CD14-positive monocyte (primary cell): ENCODE measurements around the gene MAPK4. TPM values are rescaled to one million over a fixed set of nuclear protein-coding genes. Genes with fewer than 3 reads are reported as not detected.

Experiments
- DNase-seq, 3 donors: peaks; one replicate each; pipeline ENCODE4 v3.0.0-alpha.2; 2011 to 2022
- H2AFZ ChIP-seq: 2 replicates; pipeline ENCODE4 v1.6.0; 2012; ENCODE audit warnings: mild to moderate bottlenecking, low read depth, low read length, inconsistent platforms; ENCODE audit not compliant: insufficient read depth, poor library complexity, severe bottlenecking
- H3K27ac ChIP-seq, 2 donors: 1 replicate in 1 of 2; 2 replicates in 1 of 2; pipeline ENCODE4 v1.5.1; 2012 to 2013; ENCODE audit warnings: low read length in 2 of 2, control low read depth in 1 of 2, inconsistent platforms in 1 of 2, low read depth in 1 of 2, mild to moderate bottlenecking in 1 of 2
- H3K27me3 ChIP-seq, 2 donors: one replicate each; pipeline versions ENCODE4 v1.6.0 to v1.6.1; 2011 to 2013; ENCODE audit warnings: low read length in 2 of 2; ENCODE audit not compliant: control insufficient read depth in 2 of 2, insufficient read depth in 2 of 2
- H3K36me3 ChIP-seq, 2 donors: replicated peaks in 1 of 2; 1 replicate in 1 of 2; 2 replicates in 1 of 2; pipeline versions ENCODE4 v1.5.1 to v1.6.1; 2012 to 2013; ENCODE audit warnings: low read length in 2 of 2, control low read depth in 1 of 2, inconsistent platforms in 1 of 2, mild to moderate bottlenecking in 1 of 2; ENCODE audit not compliant: insufficient read depth in 2 of 2, control insufficient read depth in 1 of 2
- H3K4me1 ChIP-seq, 2 donors: 1 replicate in 1 of 2; 2 replicates in 1 of 2; pipeline versions ENCODE4 v1.5.1 to v1.6.1; 2012 to 2013; ENCODE audit warnings: low read length in 2 of 2, control low read depth in 1 of 2, inconsistent platforms in 1 of 2, mild to moderate bottlenecking in 1 of 2, moderate library complexity in 1 of 2; ENCODE audit not compliant: insufficient read depth in 2 of 2, control insufficient read depth in 1 of 2
- H3K4me2 ChIP-seq: replicated peaks from 2 replicates; pipeline ENCODE3; 2012; ENCODE audit warnings: low read length, moderate library complexity, mild to moderate bottlenecking; ENCODE audit not compliant: poor library complexity, severe bottlenecking; ENCODE audit errors: extremely low read depth
- H3K4me3 ChIP-seq, 3 experiments: fragments of 200-600 bp in 1 of 3; sonication (generic) in 1 of 3; replicated peaks in 1 of 3; 1 replicate in 2 of 3; 2 replicates in 1 of 3; pipeline ENCODE4 v1.5.1; 2011 to 2013; ENCODE audit warnings: low read length in 3 of 3, mild to moderate bottlenecking in 3 of 3, control low read depth in 2 of 3, low read depth in 2 of 3, inconsistent platforms in 1 of 3, moderate library complexity in 1 of 3
- H3K79me2 ChIP-seq: 2 replicates; pipeline ENCODE4 v1.6.0; 2012; ENCODE audit warnings: mild to moderate bottlenecking, control low read depth, inconsistent platforms, low read length, moderate library complexity; ENCODE audit not compliant: insufficient read depth
- H3K9ac ChIP-seq: 2 replicates; pipeline ENCODE4 v1.6.0; 2017; ENCODE audit warnings: low read length, mild to moderate bottlenecking; ENCODE audit not compliant: insufficient read depth, poor library complexity, severe bottlenecking
- H3K9me3 ChIP-seq, 2 donors: replicated peaks in 1 of 2; 1 replicate in 1 of 2; 2 replicates in 1 of 2; pipeline versions ENCODE4 v1.5.1 to v1.6.1; 2012 to 2013; ENCODE audit warnings: low read length in 2 of 2, control low read depth in 1 of 2; ENCODE audit not compliant: control insufficient read depth in 1 of 2, insufficient read depth in 1 of 2
- H4K20me1 ChIP-seq: 2 replicates; pipeline ENCODE4 v1.6.0; 2012; ENCODE audit warnings: mild to moderate bottlenecking, low read length, control low read depth, moderate library complexity; ENCODE audit not compliant: insufficient read depth
- H3K27ac Mint-ChIP-seq, 7 donors: one replicate each; pipeline ENCODE4 v1.8.0; 2020; ENCODE audit warnings: mild to moderate bottlenecking in 7 of 7, mixed read lengths in 7 of 7, moderate library complexity in 6 of 7, inconsistent platforms in 2 of 7
- H3K27me3 Mint-ChIP-seq, 3 donors: one replicate each; pipeline ENCODE4 v1.8.0; 2021 to 2022; ENCODE audit warnings: low read depth in 3 of 3, mild to moderate bottlenecking in 3 of 3, mixed read lengths in 3 of 3, moderate library complexity in 3 of 3, inconsistent platforms in 1 of 3
- H3K36me3 Mint-ChIP-seq, 2 donors: one replicate each; pipeline ENCODE4 v1.8.0; 2020; ENCODE audit warnings: mixed read lengths in 2 of 2, inconsistent platforms in 1 of 2, mild to moderate bottlenecking in 1 of 2
- H3K4me1 Mint-ChIP-seq: one replicate; pipeline ENCODE4 v1.8.0; 2020; ENCODE audit warnings: mild to moderate bottlenecking, mixed read lengths
- H3K4me3 Mint-ChIP-seq, 2 donors: one replicate each; pipeline ENCODE4 v1.8.0; 2020; ENCODE audit warnings: mild to moderate bottlenecking in 2 of 2, mixed read lengths in 2 of 2, moderate library complexity in 1 of 2
- H3K9me3 Mint-ChIP-seq, 7 donors: one replicate each; pipeline ENCODE4 v1.8.0; 2020 to 2022; ENCODE audit warnings: mixed read lengths in 7 of 7, mild to moderate bottlenecking in 6 of 7, moderate library complexity in 6 of 7, inconsistent platforms in 2 of 7
- CTCF ChIP-seq: fragments of 200-600 bp; IDR thresholded peaks from one replicate; pipeline ENCODE4 v1.8.0; 2022; ENCODE audit warnings: antibody characterized with exemption, mild to moderate bottlenecking
- WGBS: methylation state at CpG from one replicate; pipeline ENCODE4 v1.1.5; 2013; ENCODE audit warnings: missing lambda C conversion rate; ENCODE audit not compliant: insufficient coverage; 5-methylcytosine and 5-hydroxymethylcytosine counted together
- intact Hi-C, 2 donors: fragments of 100-400 bp; cut with micrococcal nuclease; formaldehyde crosslinking; loops; one replicate each; pipeline versions ENCODE4 v1.15.0 to v1.15.1; 2023
- polyA plus RNA-seq, 3 donors: library from polyadenylated mRNA; depleted of rRNA in 1 of 3; unstranded in 2 of 3; stranded (reverse) in 1 of 3; fragments of 300-500 nt in 2 of 3; fragments of >200 nt in 1 of 3; fragmentation: Illumina TruSeq in 2 of 3; gene quantifications; 1 replicate in 2 of 3; 2 replicates in 1 of 3; pipeline ENCODE4 v1.2.3, GENCODE V29; 2012 to 2021

MAPK4 gene
- polyA plus RNA-seq, 3 donors: not detected

GRCh38 chr18:50624981-50625380, 65.1 kb downstream of the MAPK4 start:
- Histone ChIP-seq H2AFZ (no peak overlapping the region), H3K27me3 (no peaks in the 10 kb centered on the region), H3K4me2 (no peak overlapping the region), H3K36me3 (no peaks in the 10 kb centered on the region), H3K27ac (no peak overlapping the region), H3K4me1 (no peaks in the 10 kb centered on the region), H4K20me1 (no peaks in the 10 kb centered on the region), H3K9me3 (no peaks in the 10 kb centered on the region), H3K4me3 (no peak overlapping the region), H3K79me2 (no peaks in the 10 kb centered on the region), H3K9ac (no peak overlapping the region)
- H3K27ac Mint-ChIP-seq: no peak overlapping the region
- TF ChIP-seq CTCF: no peak
- no peaks in the 10 kb centered on the region for H3K4me1 Mint-ChIP-seq
- no peaks in the 10 kb centered on the region for H3K36me3 Mint-ChIP-seq
- peaks cover 0 to 5% (median 3%) of the 10 kb centered on the region in 7 donors for H3K9me3 Mint-ChIP-seq
- 90% methylated on average over 2 of the region's 3 CpGs for WGBS
- intact Hi-C loops: no loop called here
- no peak overlapping the region for H3K4me3 Mint-ChIP-seq
- DNase-seq: no peak
- H3K27me3 Mint-ChIP-seq: peaks cover 5 to 11% (median 6%) of the 10 kb centered on the region in 3 donors

- Mint-ChIP-seq H3K36me3 (no peaks in the 10 kb centered on the region), H3K27me3 (peaks cover 4 to 13% (median 5%) of the 10 kb centered on the region in 3 donors), H3K9me3 (peaks cover 0 to 11% (median 3%) of the 10 kb centered on the region in 7 donors), H3K4me3 (no peak overlapping the region), H3K4me1 (no peaks in the 10 kb centered on the region), H3K27ac (no peak overlapping the region)
- Histone ChIP-seq H3K27me3 (no peaks in the 10 kb centered on the region), H3K9me3 (no peaks in the 10 kb centered on the region), H3K4me3 (no peak overlapping the region), H3K27ac (no peak overlapping the region), H3K4me1 (no peaks in the 10 kb centered on the region), H2AFZ (no peak overlapping the region), H3K9ac (no peak overlapping the region), H3K4me2 (no peak overlapping the region), H3K79me2 (no peaks in the 10 kb centered on the region), H4K20me1 (no peaks in the 10 kb centered on the region), H3K36me3 (no peaks in the 10 kb centered on the region)
- 97% methylated on average over 9 of the region's 10 CpGs for WGBS
- no peak for DNase-seq
- intact Hi-C loops: no loop called here
- no peak for TF ChIP-seq CTCF
Measured at GRCh38 chr18:50626317-50626716, 66.4 kb downstream of the MAPK4 start.
